ENCODE results near the gene HES1. TPM values are rescaled to one million over a fixed set of nuclear protein-coding genes. Genes with fewer than 3 reads are reported as not detected.

HES1 gene
- polyA plus RNA-seq, 1 donor from 2014 or later = 0.25 TPM

- no peak overlapping the region for H2AFZ ChIP-seq (ENCODE audit: low read depth, low read length)
- H3K27me3 ChIP-seq (ENCODE audit: insufficient read depth, low read depth, low read length) = no peaks in the 10 kb centered on the region
- H3K4me3 ChIP-seq (ENCODE audit: low read length) = no peak overlapping the region
- H3K9me2 ChIP-seq (ENCODE audit: insufficient read depth, low read length) = no peaks in the 10 kb centered on the region
- no peaks in the 10 kb centered on the region for H3K79me2 ChIP-seq (replicated peaks; ENCODE audit: insufficient read depth, low read length)
- no peaks in the 10 kb centered on the region for H3K36me3 ChIP-seq (ENCODE audit: insufficient read depth, low read length)
- no peak for TF ChIP-seq EP300 (conservative IDR thresholded peaks at IDR 0.05; ENCODE audit: poor library complexity, severe bottlenecking)
- no peak for TF ChIP-seq RAD21 (conservative IDR thresholded peaks at IDR 0.05)
- TF ChIP-seq CTCF (IDR thresholded peaks at IDR 0.05; ENCODE audit: poor library complexity, severe bottlenecking) = no peak
- TF ChIP-seq SMC3 (conservative IDR thresholded peaks at IDR 0.05; ENCODE audit: poor library complexity) = no peak
- no peak for TF ChIP-seq TAF1 (IDR thresholded peaks at IDR 0.05; ENCODE audit: low read depth)
- no peak for TF ChIP-seq REST (IDR thresholded peaks at IDR 0.05; ENCODE audit: borderline replicate concordance)
- no peak for TF ChIP-seq EZH2 (IDR thresholded peaks at IDR 0.05; ENCODE audit: borderline replicate concordance, insufficient read depth, low read length, poor library complexity, severe bottlenecking)
- TF ChIP-seq MXI1 (conservative IDR thresholded peaks at IDR 0.05; ENCODE audit: poor library complexity, severe bottlenecking) = no peak
- TF ChIP-seq POLR2AphosphoS5 (IDR thresholded peaks at IDR 0.05) = no peak
- no peak overlapping the region for H3K27ac ChIP-seq (ENCODE audit: low read length)
- no peak overlapping the region for H3K9ac ChIP-seq (ENCODE audit: low read length)
- no peak overlapping the region for H3K4me2 ChIP-seq (ENCODE audit: low read length)
- no peaks in the 10 kb centered on the region for H3F3A ChIP-seq (ENCODE audit: insufficient read depth, low read length, poor library complexity, severe bottlenecking)
- H4K20me1 ChIP-seq (ENCODE audit: insufficient read depth) = no peaks in the 10 kb centered on the region
- no peaks in the 10 kb centered on the region for H3K9me3 ChIP-seq (ENCODE audit: low read length)
Measured at GRCh38 chr3:194164861-194165260, 28.9 kb downstream of the HES1 start.

- Histone ChIP-seq H3K36me3 (ENCODE audit: insufficient read depth, low read length) (no peaks in the 10 kb centered on the region), H2AFZ (ENCODE audit: low read depth, low read length) (no peak overlapping the region), H3K9ac (ENCODE audit: low read length) (no peak overlapping the region), H3K27me3 (ENCODE audit: insufficient read depth, low read depth, low read length) (no peaks in the 10 kb centered on the region), H3K4me2 (ENCODE audit: low read length) (no peak overlapping the region), H4K20me1 (ENCODE audit: insufficient read depth) (no peaks in the 10 kb centered on the region), H3K79me2 (replicated peaks; ENCODE audit: insufficient read depth, low read length) (no peaks in the 10 kb centered on the region), H3F3A (ENCODE audit: insufficient read depth, low read length, poor library complexity, severe bottlenecking) (no peaks in the 10 kb centered on the region), H3K9me3 (ENCODE audit: low read length) (no peaks in the 10 kb centered on the region), H3K9me2 (ENCODE audit: insufficient read depth, low read length) (no peaks in the 10 kb centered on the region), H3K27ac (ENCODE audit: low read length) (no peak overlapping the region), H3K4me3 (ENCODE audit: low read length) (no peak overlapping the region)
- TF ChIP-seq MXI1 (conservative IDR thresholded peaks at IDR 0.05; ENCODE audit: poor library complexity, severe bottlenecking) = no peak
- no peak for TF ChIP-seq CTCF (IDR thresholded peaks at IDR 0.05; ENCODE audit: poor library complexity, severe bottlenecking)
- no peak for TF ChIP-seq EP300 (conservative IDR thresholded peaks at IDR 0.05; ENCODE audit: poor library complexity, severe bottlenecking)
- TF ChIP-seq REST (IDR thresholded peaks at IDR 0.05; ENCODE audit: borderline replicate concordance) = no peak
- TF ChIP-seq POLR2AphosphoS5 (IDR thresholded peaks at IDR 0.05) = no peak
- TF ChIP-seq SMC3 (conservative IDR thresholded peaks at IDR 0.05; ENCODE audit: poor library complexity) = no peak
- TF ChIP-seq TAF1 (IDR thresholded peaks at IDR 0.05; ENCODE audit: low read depth) = no peak
- TF ChIP-seq RAD21 (conservative IDR thresholded peaks at IDR 0.05) = no peak
- TF ChIP-seq EZH2 (IDR thresholded peaks at IDR 0.05; ENCODE audit: borderline replicate concordance, insufficient read depth, low read length, poor library complexity, severe bottlenecking) = no peak
Measured at GRCh38 chr3:194165271-194166018, 29.5 kb downstream of the HES1 start.

Data from neural cell (in vitro differentiated cells).